ENCODE results near the gene ASPSCR1.

The ASPSCR1 gene

DNA sequence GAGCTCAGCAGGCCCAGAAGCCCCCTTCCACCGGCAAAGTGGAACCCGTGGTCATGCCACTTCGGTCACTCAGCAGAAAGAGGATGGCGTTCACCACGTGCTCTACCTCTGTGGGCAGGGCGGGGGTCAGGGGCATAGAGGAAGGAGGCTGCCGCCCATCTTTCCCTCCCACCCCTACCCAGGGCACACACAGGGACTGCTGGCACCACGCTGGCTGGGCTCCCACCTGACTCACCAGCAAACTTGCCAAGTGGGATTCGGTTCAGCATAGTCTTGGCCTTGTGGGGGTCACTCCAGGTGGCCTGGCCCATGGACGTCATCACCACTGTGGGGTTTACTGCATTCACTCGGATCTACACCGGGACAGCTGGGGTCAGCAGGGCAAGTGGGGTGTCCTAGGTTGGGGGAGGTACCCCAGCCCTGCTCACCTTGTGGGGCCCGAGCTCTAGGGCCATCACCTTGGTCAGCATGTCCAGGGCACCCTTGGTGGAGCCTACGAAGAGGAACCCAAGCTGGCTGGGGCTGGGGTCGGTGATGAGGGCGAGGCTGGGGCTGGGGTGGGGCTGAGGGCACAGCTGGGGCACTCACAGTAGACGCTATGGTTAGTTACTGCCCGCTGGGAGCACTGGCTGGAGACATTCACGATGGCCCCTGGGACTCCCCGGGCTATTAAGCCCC lies 58.7 kb downstream of the ASPSCR1 start:
- WGBS, 2 donors (ENCODE audit: extremely low coverage in 2 of 2, insufficient read length in 2 of 2, insufficient replicate concordance in 1 of 2): no CpG with 5 or more reads among the region's 20 CpGs
- no peaks in the 10 kb centered on the region for H3K27me3 ChIP-seq (ENCODE audit: control insufficient read depth in 3 of 3, insufficient read depth in 3 of 3, low read depth in 1 of 3, low read length in 3 of 3)
- no peak overlapping the region for H3K18ac ChIP-seq (ENCODE audit: low read length)
- H3K79me1 ChIP-seq (ENCODE audit: low read depth, low read length): peaks cover 10% of the 10 kb centered on the region
- no peak overlapping the region for H3K14ac ChIP-seq (ENCODE audit: low read length)
- peaks cover 8 to 33% of the 10 kb centered on the region in 2 donors for H3K36me3 ChIP-seq (replicated peaks in 1 of 2; ENCODE audit: control insufficient read depth in 2 of 2, insufficient read depth in 2 of 2, low read length in 2 of 2)
- no peak overlapping the region for H4K8ac ChIP-seq (ENCODE audit: low read depth, low read length)
- H3K27ac ChIP-seq (replicated peaks; ENCODE audit: low read length): no peak overlapping the region
- H2AFZ ChIP-seq (ENCODE audit: low read length): no peak overlapping the region
- H2BK5ac ChIP-seq (ENCODE audit: low read length): peak overlapping the region; percentile 39
- peak overlapping the region; percentile 38 for H3K9ac ChIP-seq (ENCODE audit: low read depth, low read length, poor library complexity)
- H2AK5ac ChIP-seq (ENCODE audit: low read depth, low read length): peak overlapping the region; percentile 96
- H3K4me3 ChIP-seq (ENCODE audit: low read length in 2 of 2): peak overlapping the region in 1 of 2 donors; percentile 92
- H2BK120ac ChIP-seq (ENCODE audit: low read depth, low read length): no peak overlapping the region
- peaks cover 14 to 22% of the 10 kb centered on the region in 2 donors for H3K4me1 ChIP-seq (ENCODE audit: control insufficient read depth in 2 of 2, insufficient read depth in 1 of 2, low read depth in 1 of 2, low read length in 2 of 2)
- DNase-seq (ENCODE audit: low spot score): no peak
- peak overlapping the region; percentile 97 for H3K23ac ChIP-seq (ENCODE audit: low read depth, low read length, poor library complexity)
- no peak overlapping the region for H3K4ac ChIP-seq (ENCODE audit: low read length)
- no peak overlapping the region for H2BK12ac ChIP-seq (ENCODE audit: low read length)
- no peak overlapping the region for H4K91ac ChIP-seq (ENCODE audit: low read depth, low read length, poor library complexity)
- no peaks in the 10 kb centered on the region for H3K9me3 ChIP-seq (replicated peaks in 1 of 2; ENCODE audit: control insufficient read depth in 2 of 2, insufficient read depth in 1 of 2, low read depth in 1 of 2, low read length in 2 of 2)
- H2BK15ac ChIP-seq (ENCODE audit: low read length): no peak overlapping the region
- peak overlapping the region; percentile 99 for H3K4me2 ChIP-seq (ENCODE audit: insufficient read depth, low read length, poor library complexity, severe bottlenecking)

- H3K4me3 ChIP-seq (ENCODE audit: low read length in 2 of 2): peak overlapping the region; percentile 78 to 92
- peaks cover 10% of the 10 kb centered on the region for H3K79me1 ChIP-seq (ENCODE audit: low read depth, low read length)
- peak overlapping the region; percentile 76 for H3K4ac ChIP-seq (ENCODE audit: low read length)
- H3K27ac ChIP-seq (replicated peaks; ENCODE audit: low read length): no peak overlapping the region
- H2BK15ac ChIP-seq (ENCODE audit: low read length): peak overlapping the region; percentile 96
- H3K27me3 ChIP-seq (ENCODE audit: control insufficient read depth in 3 of 3, insufficient read depth in 3 of 3, low read depth in 1 of 3, low read length in 3 of 3): no peaks in the 10 kb centered on the region
- H2BK5ac ChIP-seq (ENCODE audit: low read length): peak overlapping the region; percentile 90
- peak overlapping the region; percentile 89 for H3K18ac ChIP-seq (ENCODE audit: low read length)
- peak overlapping the region; percentile 84 for H2BK12ac ChIP-seq (ENCODE audit: low read length)
- H3K9ac ChIP-seq (ENCODE audit: low read depth, low read length, poor library complexity): peak overlapping the region; percentile 92
- H2BK120ac ChIP-seq (ENCODE audit: low read depth, low read length): peak overlapping the region; percentile 87
- peak overlapping the region; percentile 96 for H2AK5ac ChIP-seq (ENCODE audit: low read depth, low read length)
- peaks cover 14 to 22% of the 10 kb centered on the region in 2 donors for H3K4me1 ChIP-seq (ENCODE audit: control insufficient read depth in 2 of 2, insufficient read depth in 1 of 2, low read depth in 1 of 2, low read length in 2 of 2)
- DNase-seq (ENCODE audit: low spot score): no peak
- peak overlapping the region; percentile 99 for H3K4me2 ChIP-seq (ENCODE audit: insufficient read depth, low read length, poor library complexity, severe bottlenecking)
- H2AFZ ChIP-seq (ENCODE audit: low read length): peak overlapping the region; percentile 93
- H4K8ac ChIP-seq (ENCODE audit: low read depth, low read length): no peak overlapping the region
- H3K36me3 ChIP-seq (replicated peaks in 1 of 2; ENCODE audit: control insufficient read depth in 2 of 2, insufficient read depth in 2 of 2, low read length in 2 of 2): peaks cover 8 to 33% of the 10 kb centered on the region in 2 donors
- peak overlapping the region; percentile 84 for H3K14ac ChIP-seq (ENCODE audit: low read length)
- no CpG with 5 or more reads among the region's 23 CpGs for WGBS, 2 donors (ENCODE audit: extremely low coverage in 2 of 2, insufficient read length in 2 of 2, insufficient replicate concordance in 1 of 2)
- H4K91ac ChIP-seq (ENCODE audit: low read depth, low read length, poor library complexity): no peak overlapping the region
- peak overlapping the region; percentile 97 for H3K23ac ChIP-seq (ENCODE audit: low read depth, low read length, poor library complexity)
- no peaks in the 10 kb centered on the region for H3K9me3 ChIP-seq (replicated peaks in 1 of 2; ENCODE audit: control insufficient read depth in 2 of 2, insufficient read depth in 1 of 2, low read depth in 1 of 2, low read length in 2 of 2)
These were observed 59.2 kb downstream of the ASPSCR1 start for GRCh38 chr17:82036634-82037091.

GRCh38 chr17:82037092-82037888 lies 59.9 kb downstream of the ASPSCR1 start, which contains the start of gene DCXR:
Gene DCXR, minus strand, starts transcription at chr17:82037697. Its CDS starts 15 bp downstream, at chr17:82037682.
- Histone ChIP-seq H2AFZ (ENCODE audit: low read length) (peak within 1 kb of the TSS; percentile 93), H2BK15ac (ENCODE audit: low read length) (peak within 1 kb of the TSS; percentile 96), H3K4ac (ENCODE audit: low read length) (peak within 1 kb of the TSS; percentile 76), H3K4me3 (ENCODE audit: low read length in 2 of 2) (peak within 1 kb of the TSS; percentile 78 to 92), H3K4me1 (ENCODE audit: control insufficient read depth in 2 of 2, insufficient read depth in 1 of 2, low read depth in 1 of 2, low read length in 2 of 2) (peaks cover 12 to 18% of the 10 kb centered on the region in 2 donors), H3K27me3 (ENCODE audit: control insufficient read depth in 3 of 3, insufficient read depth in 3 of 3, low read depth in 1 of 3, low read length in 3 of 3) (no peaks in the 10 kb centered on the region), H3K27ac (replicated peaks; ENCODE audit: low read length) (peak within 1 kb of the TSS; percentile 89), H2BK120ac (ENCODE audit: low read depth, low read length) (peak within 1 kb of the TSS; percentile 87), H2BK5ac (ENCODE audit: low read length) (peak within 1 kb of the TSS; percentile 90), H3K36me3 (replicated peaks in 1 of 2; ENCODE audit: control insufficient read depth in 2 of 2, insufficient read depth in 2 of 2, low read length in 2 of 2) (peaks cover 8 to 33% of the 10 kb centered on the region in 2 donors), H3K14ac (ENCODE audit: low read length) (peak within 1 kb of the TSS; percentile 84), H2AK5ac (ENCODE audit: low read depth, low read length) (peak within 1 kb of the TSS; percentile 96), H3K79me1 (ENCODE audit: low read depth, low read length) (peaks cover 10% of the 10 kb centered on the region), H3K9ac (ENCODE audit: low read depth, low read length, poor library complexity) (peak within 1 kb of the TSS; percentile 92), H4K8ac (ENCODE audit: low read depth, low read length) (no peak within 1 kb of the TSS), H3K9me3 (replicated peaks in 1 of 2; ENCODE audit: control insufficient read depth in 2 of 2, insufficient read depth in 1 of 2, low read depth in 1 of 2, low read length in 2 of 2) (no peaks in the 10 kb centered on the region), H4K91ac (ENCODE audit: low read depth, low read length, poor library complexity) (no peak within 1 kb of the TSS), H3K4me2 (ENCODE audit: insufficient read depth, low read length, poor library complexity, severe bottlenecking) (peak within 1 kb of the TSS; percentile 99), H3K18ac (ENCODE audit: low read length) (peak within 1 kb of the TSS; percentile 97), H3K23ac (ENCODE audit: low read depth, low read length, poor library complexity) (peak within 1 kb of the TSS; percentile 97), H2BK12ac (ENCODE audit: low read length) (peak within 1 kb of the TSS; percentile 84)
- DNase-seq (ENCODE audit: low spot score): peak; percentile 97
- WGBS, 2 donors (ENCODE audit: extremely low coverage in 2 of 2, insufficient read length in 2 of 2, insufficient replicate concordance in 1 of 2): no CpG with 5 or more reads among the region's 92 CpGs

DNA sequence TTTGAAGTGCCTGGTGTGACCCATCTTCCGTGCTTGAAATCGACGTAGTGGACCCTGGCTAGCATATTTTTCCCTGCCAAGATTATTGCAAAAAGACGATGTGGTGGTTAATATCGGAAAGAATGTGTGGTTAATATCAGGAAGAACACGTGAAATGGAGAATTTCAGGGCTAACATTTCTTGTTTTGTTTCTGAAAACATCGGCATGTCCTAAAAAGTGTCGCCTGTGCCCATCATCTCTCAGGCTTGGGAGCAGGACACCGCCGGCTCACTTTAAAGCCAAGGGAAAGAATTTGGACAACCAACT lies 60.4 kb downstream of the ASPSCR1 start:
- no CpG with 5 or more reads among the region's 10 CpGs for WGBS, 2 donors (ENCODE audit: extremely low coverage in 2 of 2, insufficient read length in 2 of 2, insufficient replicate concordance in 1 of 2)
- Histone ChIP-seq H3K27me3 (ENCODE audit: control insufficient read depth in 3 of 3, insufficient read depth in 3 of 3, low read depth in 1 of 3, low read length in 3 of 3) (no peaks in the 10 kb centered on the region), H2AK5ac (ENCODE audit: low read depth, low read length) (no peak overlapping the region)

More for the DNA sequence above, 60.4 kb downstream of the ASPSCR1 start:
- no peak overlapping the region for H3K4ac ChIP-seq (ENCODE audit: low read length)
- H3K4me3 ChIP-seq (ENCODE audit: low read length in 2 of 2): peak overlapping the region in 1 of 2 donors; percentile 92
- peak overlapping the region; percentile 93 for H2AFZ ChIP-seq (ENCODE audit: low read length)
- no peaks in the 10 kb centered on the region for H3K9me3 ChIP-seq (replicated peaks in 1 of 2; ENCODE audit: control insufficient read depth in 2 of 2, insufficient read depth in 1 of 2, low read depth in 1 of 2, low read length in 2 of 2)
- H3K18ac ChIP-seq (ENCODE audit: low read length): no peak overlapping the region
- H2BK15ac ChIP-seq (ENCODE audit: low read length): no peak overlapping the region
- H4K91ac ChIP-seq (ENCODE audit: low read depth, low read length, poor library complexity): no peak overlapping the region
- H3K27ac ChIP-seq (replicated peaks; ENCODE audit: low read length): no peak overlapping the region
- no peak overlapping the region for H2BK5ac ChIP-seq (ENCODE audit: low read length)
- H3K9ac ChIP-seq (ENCODE audit: low read depth, low read length, poor library complexity): no peak overlapping the region
- no peak overlapping the region for H2BK120ac ChIP-seq (ENCODE audit: low read depth, low read length)
- peak overlapping the region; percentile 19 for H3K4me2 ChIP-seq (ENCODE audit: insufficient read depth, low read length, poor library complexity, severe bottlenecking)
- DNase-seq (ENCODE audit: low spot score): no peak
- no peak overlapping the region for H3K23ac ChIP-seq (ENCODE audit: low read depth, low read length, poor library complexity)
- peaks cover 9 to 13% of the 10 kb centered on the region in 2 donors for H3K4me1 ChIP-seq (ENCODE audit: control insufficient read depth in 2 of 2, insufficient read depth in 1 of 2, low read depth in 1 of 2, low read length in 2 of 2)
- no peak overlapping the region for H3K14ac ChIP-seq (ENCODE audit: low read length)
- H4K8ac ChIP-seq (ENCODE audit: low read depth, low read length): no peak overlapping the region
- H3K79me1 ChIP-seq (ENCODE audit: low read depth, low read length): peaks cover 10% of the 10 kb centered on the region
- H2BK12ac ChIP-seq (ENCODE audit: low read length): no peak overlapping the region
- H3K36me3 ChIP-seq (replicated peaks in 1 of 2; ENCODE audit: control insufficient read depth in 2 of 2, insufficient read depth in 2 of 2, low read length in 2 of 2): peaks cover 8 to 32% of the 10 kb centered on the region in 2 donors

All from neuronal stem cell (in vitro differentiated cells).